ENCODE data around the gene ISG20. TPM values are rescaled to one million over a fixed set of nuclear protein-coding genes. Genes with fewer than 3 reads are reported as not detected.

ISG20 gene
- total RNA-seq, 1 donor from 2014 or later: 15.9 TPM

GRCh38 chr15:88700716-88701115 lies 61.9 kb downstream of the ISG20 start:
- no peak for TF ChIP-seq CTCF (IDR thresholded peaks at IDR 0.05; ENCODE audit: insufficient read depth, low read depth, low read length)
- no peak for TF ChIP-seq EZH2 (IDR thresholded peaks at IDR 0.05; ENCODE audit: insufficient read depth, low read length)
- no peak overlapping the region for H3K9ac ChIP-seq (ENCODE audit: low read length)
- H2AFZ ChIP-seq (ENCODE audit: low read depth, low read length): no peak overlapping the region
- Mint-ChIP-seq H3K9me3 (ENCODE audit: unreplicated experiment) (no peaks in the 10 kb centered on the region), H3K27me3 (ENCODE audit: low read depth, unreplicated experiment) (peaks cover 61% of the 10 kb centered on the region), H3K36me3 (ENCODE audit: low read depth, unreplicated experiment) (no peaks in the 10 kb centered on the region), H3K27ac (ENCODE audit: unreplicated experiment) (no peak overlapping the region), H3K4me1 (ENCODE audit: low read depth, unreplicated experiment) (no peaks in the 10 kb centered on the region), H3K4me3 (ENCODE audit: unreplicated experiment) (no peak overlapping the region)
- H3K79me2 ChIP-seq (ENCODE audit: insufficient read depth, low read length): no peaks in the 10 kb centered on the region
- H3K9me3 ChIP-seq (ENCODE audit: insufficient read depth, low read depth, low read length): no peaks in the 10 kb centered on the region
- H3K4me2 ChIP-seq (ENCODE audit: low read length): no peak overlapping the region
- no peak overlapping the region for H3K4me3 ChIP-seq (ENCODE audit: insufficient read depth, low read depth, low read length)
- H3K27ac ChIP-seq (ENCODE audit: low read depth, low read length): no peak overlapping the region
- FAIRE-seq: no peak
- no peaks in the 10 kb centered on the region for H3K36me3 ChIP-seq (ENCODE audit: insufficient read depth, low read length)
- peaks cover 4% of the 10 kb centered on the region for H3K4me1 ChIP-seq (ENCODE audit: insufficient read depth, low read length)
- H3K27me3 ChIP-seq (ENCODE audit: insufficient read depth, low read length): peaks cover 25% of the 10 kb centered on the region
- no peaks in the 10 kb centered on the region for H4K20me1 ChIP-seq (ENCODE audit: insufficient read depth, low read length)
- no peak for DNase-seq (ENCODE audit: low read depth)

- H3K27me3 ChIP-seq (ENCODE audit: insufficient read depth, low read length): peaks cover 26% of the 10 kb centered on the region
- H3K36me3 ChIP-seq (ENCODE audit: insufficient read depth, low read length): no peaks in the 10 kb centered on the region
- Mint-ChIP-seq H3K9me3 (ENCODE audit: unreplicated experiment) (no peaks in the 10 kb centered on the region), H3K27ac (ENCODE audit: unreplicated experiment) (no peak overlapping the region), H3K4me3 (ENCODE audit: unreplicated experiment) (no peak overlapping the region), H3K4me1 (ENCODE audit: low read depth, unreplicated experiment) (no peaks in the 10 kb centered on the region), H3K27me3 (ENCODE audit: low read depth, unreplicated experiment) (peaks cover 66% of the 10 kb centered on the region), H3K36me3 (ENCODE audit: low read depth, unreplicated experiment) (no peaks in the 10 kb centered on the region)
- no peak overlapping the region for H3K4me3 ChIP-seq (ENCODE audit: insufficient read depth, low read depth, low read length)
- no peak overlapping the region for H3K4me2 ChIP-seq (ENCODE audit: low read length)
- no peak overlapping the region for H3K9ac ChIP-seq (ENCODE audit: low read length)
- no peak for FAIRE-seq
- H2AFZ ChIP-seq (ENCODE audit: low read depth, low read length): no peak overlapping the region
- peaks cover 5% of the 10 kb centered on the region for H3K4me1 ChIP-seq (ENCODE audit: insufficient read depth, low read length)
- no peak for TF ChIP-seq EZH2 (IDR thresholded peaks at IDR 0.05; ENCODE audit: insufficient read depth, low read length)
- TF ChIP-seq CTCF (IDR thresholded peaks at IDR 0.05; ENCODE audit: insufficient read depth, low read depth, low read length): peak; percentile 12
- no peak overlapping the region for H3K27ac ChIP-seq (ENCODE audit: low read depth, low read length)
- no peak for DNase-seq (ENCODE audit: low read depth)
- H3K9me3 ChIP-seq (ENCODE audit: insufficient read depth, low read depth, low read length): no peaks in the 10 kb centered on the region
- no peaks in the 10 kb centered on the region for H3K79me2 ChIP-seq (ENCODE audit: insufficient read depth, low read length)
- H4K20me1 ChIP-seq (ENCODE audit: insufficient read depth, low read length): no peaks in the 10 kb centered on the region
Measured at GRCh38 chr15:88701561-88702095, 62.8 kb downstream of the ISG20 start.

GRCh38 chr15:88702983-88703382 lies 64.2 kb downstream of the ISG20 start:
- Mint-ChIP-seq H3K27me3 (ENCODE audit: low read depth, unreplicated experiment) (peaks cover 54% of the 10 kb centered on the region), H3K4me3 (ENCODE audit: unreplicated experiment) (no peak overlapping the region), H3K9me3 (ENCODE audit: unreplicated experiment) (no peaks in the 10 kb centered on the region), H3K4me1 (ENCODE audit: low read depth, unreplicated experiment) (peaks cover under 1% of the 10 kb centered on the region), H3K36me3 (ENCODE audit: low read depth, unreplicated experiment) (no peaks in the 10 kb centered on the region), H3K27ac (ENCODE audit: unreplicated experiment) (no peak overlapping the region)
- H3K27me3 ChIP-seq (ENCODE audit: insufficient read depth, low read length): peaks cover 16% of the 10 kb centered on the region
- no peak overlapping the region for H3K4me3 ChIP-seq (ENCODE audit: insufficient read depth, low read depth, low read length)
- TF ChIP-seq CTCF (IDR thresholded peaks at IDR 0.05; ENCODE audit: insufficient read depth, low read depth, low read length): no peak
- TF ChIP-seq EZH2 (IDR thresholded peaks at IDR 0.05; ENCODE audit: insufficient read depth, low read length): no peak
- no peak overlapping the region for H3K4me2 ChIP-seq (ENCODE audit: low read length)
- H3K27ac ChIP-seq (ENCODE audit: low read depth, low read length): no peak overlapping the region
- H3K79me2 ChIP-seq (ENCODE audit: insufficient read depth, low read length): no peaks in the 10 kb centered on the region
- no peak for DNase-seq (ENCODE audit: low read depth)
- no peaks in the 10 kb centered on the region for H3K9me3 ChIP-seq (ENCODE audit: insufficient read depth, low read depth, low read length)
- FAIRE-seq: no peak
- H2AFZ ChIP-seq (ENCODE audit: low read depth, low read length): no peak overlapping the region
- H4K20me1 ChIP-seq (ENCODE audit: insufficient read depth, low read length): no peaks in the 10 kb centered on the region
- H3K9ac ChIP-seq (ENCODE audit: low read length): no peak overlapping the region
- no peaks in the 10 kb centered on the region for H3K36me3 ChIP-seq (ENCODE audit: insufficient read depth, low read length)
- H3K4me1 ChIP-seq (ENCODE audit: insufficient read depth, low read length): peaks cover 10% of the 10 kb centered on the region
